ENCODE data around the gene TMEM170A. TPM values are rescaled to one million over a fixed set of nuclear protein-coding genes. Genes with fewer than 3 reads are reported as not detected.

The TMEM170A gene
- total RNA-seq, 1 experiment from 2014 or later: 10.1 TPM

- H4K20me1 ChIP-seq (ENCODE audit: low read length): peaks cover 4% of the 10 kb centered on the region; the same call in 1 of the 2 replicates
- POLR2A ChIA-PET (ENCODE audit: unreplicated experiment): no interaction called here
Measured at GRCh38 chr16:75452464-75453190, 11.9 kb downstream of the TMEM170A start.

GRCh38 chr16:75446416-75446815 is 18.1 kb downstream of the TMEM170A start:
- intact Hi-C loops (cut with micrococcal nuclease): no loop called here
- ChIA-PET POLR2A (ENCODE audit: unreplicated experiment) (no interaction called here), CTCF (no interaction called here)
- Histone ChIP-seq H4K20me1 (ENCODE audit: low read length) (no peaks in the 10 kb centered on the region), H3K79me2 (ENCODE audit: low read length) (0 out of 2 replicates have a peak, but pooled peaks cover 1% of the 10 kb centered on the region), H3F3A (ENCODE audit: low read length, unreplicated experiment) (no peaks in the 10 kb centered on the region), H3K27ac (ENCODE audit: low read length) (no peak overlapping the region), H3K36me3 (ENCODE audit: low read depth, low read length) (0 out of 2 replicates have a peak, but pooled peaks cover 5% of the 10 kb centered on the region), H3K4me2 (ENCODE audit: low read length) (no peak overlapping the region), H3K4me3 (ENCODE audit: low read length) (no peak overlapping the region), H3K9ac (ENCODE audit: low read length) (no peak overlapping the region), H3K9me3 (ENCODE audit: low read length) (no peaks in the 10 kb centered on the region), H2AFZ (ENCODE audit: low read length) (no peak overlapping the region), H3K27me3 (ENCODE audit: low read length) (no peaks in the 10 kb centered on the region), H3K9me2 (replicated peaks; ENCODE audit: low read length) (no peaks in the 10 kb centered on the region), H3K4me1 (ENCODE audit: insufficient read depth, low read length) (no peaks in the 10 kb centered on the region)
- no peak for DNase-seq
- BruUV-seq (replicated peaks): no TSS peak
- ATAC-seq: no peak
- TF ChIP-seq EZH2 (IDR thresholded peaks at IDR 0.05; ENCODE audit: low read length, unreplicated experiment) (no peak), CTCF (conservative IDR thresholded peaks at IDR 0.05; ENCODE audit: low read depth, low read length) (no peak), EZH2phosphoT487 (IDR thresholded peaks at IDR 0.05; ENCODE audit: borderline replicate concordance, low read length) (no peak)

More at GRCh38 chr16:75452464-75453190, 11.9 kb downstream of the TMEM170A start:
- peaks cover 59% of the 10 kb centered on the region for H3K79me2 ChIP-seq (ENCODE audit: low read length)
- ATAC-seq (no peak), DNase-seq (no peak)
- no peaks in the 10 kb centered on the region for H3K4me1 ChIP-seq (ENCODE audit: insufficient read depth, low read length)
- CTCF ChIA-PET: no interaction called here
- no peaks in the 10 kb centered on the region for H3F3A ChIP-seq (ENCODE audit: low read length, unreplicated experiment)
- intact Hi-C loops (cut with micrococcal nuclease): no loop called here
- no peak overlapping the region for H3K4me2 ChIP-seq (ENCODE audit: low read length)
- no peaks in the 10 kb centered on the region for H3K9me3 ChIP-seq (ENCODE audit: low read length)
- H3K36me3 ChIP-seq (ENCODE audit: low read depth, low read length): 0 out of 2 replicates have a peak, but pooled peaks cover 2% of the 10 kb centered on the region
- no peaks in the 10 kb centered on the region for H3K27me3 ChIP-seq (ENCODE audit: low read length)
- no peaks in the 10 kb centered on the region for H3K9me2 ChIP-seq (replicated peaks; ENCODE audit: low read length)
- TF ChIP-seq CTCF (conservative IDR thresholded peaks at IDR 0.05; ENCODE audit: low read depth, low read length) (no peak), EZH2phosphoT487 (IDR thresholded peaks at IDR 0.05; ENCODE audit: borderline replicate concordance, low read length) (no peak), EZH2 (IDR thresholded peaks at IDR 0.05; ENCODE audit: low read length, unreplicated experiment) (no peak)
- no TSS peak for BruUV-seq (replicated peaks)
- no peak overlapping the region for H3K4me3 ChIP-seq (ENCODE audit: low read length)
- H3K9ac ChIP-seq (ENCODE audit: low read length): no peak overlapping the region
- no peak overlapping the region for H3K27ac ChIP-seq (ENCODE audit: low read length)
- no peak overlapping the region for H2AFZ ChIP-seq (ENCODE audit: low read length)

- no peaks in the 10 kb centered on the region for H3K9me3 ChIP-seq (ENCODE audit: low read length)
- H3K9ac ChIP-seq (ENCODE audit: low read length): no peak overlapping the region
- H3K27me3 ChIP-seq (ENCODE audit: low read length): no peaks in the 10 kb centered on the region
- no peak overlapping the region for H3K4me3 ChIP-seq (ENCODE audit: low read length)
- no peak overlapping the region for H2AFZ ChIP-seq (ENCODE audit: low read length)
- no peaks in the 10 kb centered on the region for H3K9me2 ChIP-seq (replicated peaks; ENCODE audit: low read length)
- no TSS peak for BruUV-seq (replicated peaks)
- H4K20me1 ChIP-seq (ENCODE audit: low read length): no peaks in the 10 kb centered on the region
- H3K4me1 ChIP-seq (ENCODE audit: insufficient read depth, low read length): no peaks in the 10 kb centered on the region
- intact Hi-C loops (cut with micrococcal nuclease): no loop called here
- no peak overlapping the region for H3K4me2 ChIP-seq (ENCODE audit: low read length)
- no peaks in the 10 kb centered on the region for H3K79me2 ChIP-seq (ENCODE audit: low read length)
- DNase-seq (no peak), ATAC-seq (no peak)
- POLR2A ChIA-PET (ENCODE audit: unreplicated experiment): no interaction called here
- no peak overlapping the region for H3K27ac ChIP-seq (ENCODE audit: low read length)
- H3F3A ChIP-seq (ENCODE audit: low read length, unreplicated experiment): no peaks in the 10 kb centered on the region
- TF ChIP-seq EZH2 (IDR thresholded peaks at IDR 0.05; ENCODE audit: low read length, unreplicated experiment) (no peak), EZH2phosphoT487 (IDR thresholded peaks at IDR 0.05; ENCODE audit: borderline replicate concordance, low read length) (no peak), CTCF (conservative IDR thresholded peaks at IDR 0.05; ENCODE audit: low read depth, low read length) (no peak)
- CTCF ChIA-PET: no interaction called here
- 0 out of 2 replicates have a peak, but pooled peaks cover 3% of the 10 kb centered on the region for H3K36me3 ChIP-seq (ENCODE audit: low read depth, low read length)
Measured at GRCh38 chr16:75445298-75445697, 19.2 kb downstream of the TMEM170A start.

Data from PC-3 (cell line).